Testis (tissue), 3 donors: ENCODE data around the gene KCTD1. TPM values are rescaled to one million over a fixed set of nuclear protein-coding genes. Genes with fewer than 3 reads are reported as not detected.

Experiments used
- DNase-seq: peaks from one replicate; pipeline ENCODE4 v3.0.0-alpha.2; 2019
- H3K27ac ChIP-seq, 2 donors: fragments of 200-600 bp; sonication (generic); one replicate each; pipeline ENCODE4 v1.5.1; 2019
- H3K27me3 ChIP-seq: fragments of 200-600 bp; sonication (generic); one replicate; pipeline ENCODE4 v1.5.1; 2019
- H3K36me3 ChIP-seq: fragments of 200-600 bp; sonication (generic); one replicate; pipeline ENCODE4 v1.5.1; 2017; ENCODE audit warnings: low read depth; ENCODE audit errors: missing control alignments
- H3K4me1 ChIP-seq: fragments of 200-600 bp; sonication (generic); one replicate; pipeline ENCODE4 v1.5.1; 2019
- H3K4me3 ChIP-seq, 2 donors: fragments of 200-600 bp; sonication (generic); one replicate each; pipeline ENCODE4 v1.5.1; 2017 to 2019
- H3K9me3 ChIP-seq: fragments of 200-600 bp; sonication (generic); one replicate; pipeline ENCODE4 v1.5.1; 2017
- POLR2A ChIP-seq: fragments of 450-650 bp; IDR thresholded peaks from one replicate; pipeline ENCODE4 v1.6.1; 2017; ENCODE audit warnings: antibody characterized with exemption, mild to moderate bottlenecking, moderate library complexity
- WGBS, 2 donors: methylation state at CpG; one replicate each; pipeline ENCODE4 v1.1.5; 2018; 5-methylcytosine and 5-hydroxymethylcytosine counted together
- intact Hi-C: fragments of 100-400 bp; cut with DNase I; formaldehyde crosslinking; loops from one replicate; pipeline ENCODE4 v1.15.1; 2023; ENCODE audit warnings: low total_unique reads
- polyA plus RNA-seq: library from polyadenylated mRNA; stranded (reverse); fragments of 350-450 nt; fragmentation: Illumina TruSeq; extraction: RNeasy Lipid Tissue Mini Kit (QIAGEN cat#74804); gene quantifications from one replicate; pipeline ENCODE4 v1.2.3, GENCODE V29; 2014; ENCODE audit warnings: low read depth, low replicate concordance; ENCODE audit not compliant: insufficient read depth
- total RNA-seq, 2 donors: library from RNA; depleted of rRNA; stranded (reverse); fragments of >200 nt; gene quantifications; one replicate each; pipeline ENCODE4 v1.2.3, GENCODE V29; 2016
- TF ChIP-seq, protein P1 (sequence below), 3 experiments: fragments of 450-650 bp in 2 of 3; fragments of 200-600 bp in 1 of 3; sonication (generic) in 1 of 3; IDR thresholded peaks; one replicate each; pipeline ENCODE4 v1.5.1; 2016 to 2019; ENCODE audit warnings: antibody characterized with exemption in 3 of 3, mild to moderate bottlenecking in 2 of 3, moderate library complexity in 1 of 3

The KCTD1 gene
- total and polyA plus RNA-seq, 3 donors from 2014 or later: 13.1 to 19.9 (median 19.6) TPM

DNA sequence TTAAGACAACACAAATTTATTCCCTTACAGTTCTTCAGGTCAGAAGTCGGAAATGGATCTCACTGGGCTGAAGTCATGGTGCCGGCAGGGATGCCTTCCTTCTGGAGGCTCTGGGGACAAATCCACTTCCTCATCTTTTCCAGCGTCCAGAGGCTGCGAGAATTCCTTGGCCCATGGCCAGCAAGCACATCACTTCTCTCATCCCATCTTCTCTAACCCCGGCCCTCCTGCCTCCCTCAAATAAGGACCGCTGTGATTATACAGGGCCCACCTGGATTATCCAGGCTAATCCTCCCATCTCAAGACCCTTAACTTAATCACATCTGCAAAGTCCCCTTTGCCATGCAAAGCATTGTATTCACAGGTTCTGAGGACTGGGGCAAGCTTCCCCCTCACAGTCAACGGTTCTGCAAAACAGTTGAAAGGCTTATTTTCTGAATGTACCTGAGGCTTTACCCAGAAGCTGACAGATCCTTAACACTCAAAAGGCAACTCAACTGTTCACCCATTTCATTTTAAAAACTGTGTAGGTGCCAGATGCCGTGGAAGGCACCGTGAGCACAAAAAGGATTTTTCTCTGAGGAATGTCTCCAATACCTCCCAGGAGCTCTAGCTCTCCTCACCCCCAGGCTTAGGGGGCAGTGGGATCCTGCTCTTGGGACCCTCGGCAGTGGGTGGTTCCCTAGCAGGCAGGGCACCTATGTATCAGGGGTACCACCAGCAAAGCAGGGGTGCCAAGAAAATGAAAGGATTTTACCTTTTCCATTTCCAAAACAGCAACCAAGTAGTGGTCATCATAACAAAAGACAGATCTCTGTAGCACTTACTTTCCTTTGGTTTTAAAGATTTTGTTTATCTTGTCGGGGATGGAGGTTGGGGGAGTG lies 84.0 kb downstream of the KCTD1 start:
- no peak overlapping the region for H3K4me3 ChIP-seq
- H3K36me3 ChIP-seq: no peaks in the 10 kb centered on the region
- DNase-seq: no peak
- 88 to 89% methylated on average over 11 of the region's 11 CpGs for WGBS, 2 donors
- H3K4me1 ChIP-seq: peaks cover 5% of the 10 kb centered on the region
- intact Hi-C loops: no loop called here
- TF ChIP-seq, protein P1, sequence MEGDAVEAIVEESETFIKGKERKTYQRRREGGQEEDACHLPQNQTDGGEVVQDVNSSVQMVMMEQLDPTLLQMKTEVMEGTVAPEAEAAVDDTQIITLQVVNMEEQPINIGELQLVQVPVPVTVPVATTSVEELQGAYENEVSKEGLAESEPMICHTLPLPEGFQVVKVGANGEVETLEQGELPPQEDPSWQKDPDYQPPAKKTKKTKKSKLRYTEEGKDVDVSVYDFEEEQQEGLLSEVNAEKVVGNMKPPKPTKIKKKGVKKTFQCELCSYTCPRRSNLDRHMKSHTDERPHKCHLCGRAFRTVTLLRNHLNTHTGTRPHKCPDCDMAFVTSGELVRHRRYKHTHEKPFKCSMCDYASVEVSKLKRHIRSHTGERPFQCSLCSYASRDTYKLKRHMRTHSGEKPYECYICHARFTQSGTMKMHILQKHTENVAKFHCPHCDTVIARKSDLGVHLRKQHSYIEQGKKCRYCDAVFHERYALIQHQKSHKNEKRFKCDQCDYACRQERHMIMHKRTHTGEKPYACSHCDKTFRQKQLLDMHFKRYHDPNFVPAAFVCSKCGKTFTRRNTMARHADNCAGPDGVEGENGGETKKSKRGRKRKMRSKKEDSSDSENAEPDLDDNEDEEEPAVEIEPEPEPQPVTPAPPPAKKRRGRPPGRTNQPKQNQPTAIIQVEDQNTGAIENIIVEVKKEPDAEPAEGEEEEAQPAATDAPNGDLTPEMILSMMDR (IDR thresholded peaks at IDR 0.05): no peak
- no peak for TF ChIP-seq POLR2A
- no peaks in the 10 kb centered on the region for H3K9me3 ChIP-seq
- H3K27me3 ChIP-seq: no peaks in the 10 kb centered on the region
- no peak overlapping the region for H3K27ac ChIP-seq

DNA sequence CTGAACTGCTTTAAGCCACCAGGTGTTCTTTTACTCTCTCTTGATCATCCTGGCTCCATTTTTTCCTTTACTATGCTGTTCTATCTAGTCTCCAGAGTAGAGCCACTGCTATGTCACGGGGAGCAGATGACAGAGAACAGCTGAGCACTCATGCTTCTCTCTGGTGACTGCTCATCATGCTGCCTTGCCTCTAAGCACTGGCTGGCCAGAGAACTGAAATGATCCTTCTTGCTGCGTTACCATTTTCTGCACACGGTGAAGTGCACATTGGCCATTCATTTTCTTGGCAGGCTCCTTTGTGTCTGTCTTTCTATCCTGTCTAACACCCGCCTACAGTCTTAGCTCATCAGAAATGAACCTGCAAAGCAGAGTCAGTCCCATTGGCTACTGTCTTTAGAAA lies 86.0 kb downstream of the KCTD1 start:
- no peaks in the 10 kb centered on the region for H3K27me3 ChIP-seq
- H3K4me1 ChIP-seq: peaks cover 5% of the 10 kb centered on the region
- 93 to 98% methylated on average over 4 of the region's 4 CpGs for WGBS, 2 donors
- no peak overlapping the region for H3K4me3 ChIP-seq
- no peak for DNase-seq
- intact Hi-C loops: no loop called here
- no peaks in the 10 kb centered on the region for H3K9me3 ChIP-seq
- H3K36me3 ChIP-seq: no peaks in the 10 kb centered on the region
- H3K27ac ChIP-seq: no peak overlapping the region
- TF ChIP-seq, protein P1 (IDR thresholded peaks at IDR 0.05): no peak
- TF ChIP-seq POLR2A: no peak

DNA sequence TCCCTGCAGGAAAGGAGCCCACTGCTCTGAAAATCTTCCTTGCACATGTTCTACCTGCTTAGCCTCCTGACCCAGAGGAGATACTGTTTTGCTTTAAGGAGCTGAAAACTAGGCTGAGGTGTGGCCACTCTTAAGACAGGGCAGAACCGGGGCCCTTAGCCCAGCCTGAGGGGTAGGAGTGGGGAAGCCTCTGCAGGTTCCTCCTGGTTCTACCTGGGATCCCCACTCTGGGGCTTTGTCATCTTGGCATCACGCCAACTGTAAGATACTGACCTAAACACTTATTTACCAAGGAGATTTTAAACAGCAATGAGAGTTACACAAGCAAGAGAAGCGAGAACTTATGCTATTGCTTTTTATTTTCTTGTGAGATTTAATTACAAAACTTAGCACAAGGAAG lies 86.9 kb downstream of the KCTD1 start:
- 75 to 82% methylated on average over 3 of the region's 3 CpGs for WGBS, 2 donors

DNA sequence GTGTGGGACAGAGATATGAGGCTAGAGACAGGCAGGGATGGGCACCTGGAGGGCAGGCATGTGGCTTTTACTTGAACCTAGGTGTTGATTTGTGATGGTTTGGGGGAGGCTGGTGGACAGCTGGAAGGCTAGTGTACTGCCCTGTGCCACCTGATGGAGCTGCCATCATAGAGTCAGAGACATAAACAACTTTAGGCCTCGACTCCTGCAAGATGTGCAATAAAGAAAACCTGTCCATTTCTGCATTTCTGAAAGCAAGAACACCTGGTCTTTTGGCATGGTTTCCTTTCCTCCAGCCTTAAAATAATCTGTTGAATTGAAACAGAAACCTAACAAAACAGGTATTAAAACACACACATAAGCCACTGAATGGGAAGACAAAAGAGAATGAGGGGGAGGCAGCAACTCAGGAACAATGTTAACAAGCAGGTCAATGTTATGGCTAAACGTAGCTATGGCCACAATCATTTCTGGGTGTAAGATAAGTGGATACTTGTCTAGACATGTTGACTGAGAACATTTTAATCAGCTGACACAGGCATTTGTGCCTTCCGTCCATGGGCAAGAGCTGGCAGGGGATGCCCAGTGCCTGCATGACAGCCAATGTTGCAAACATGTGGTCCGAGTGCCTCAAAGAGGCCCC lies 87.8 kb downstream of the KCTD1 start:
- intact Hi-C loops: no loop called here
- WGBS, 2 donors: 46 to 47% methylated on average over 4 of the region's 4 CpGs
- Histone ChIP-seq H3K4me1 (peaks cover 5% of the 10 kb centered on the region), H3K4me3 (no peak overlapping the region), H3K27me3 (no peaks in the 10 kb centered on the region), H3K9me3 (no peaks in the 10 kb centered on the region), H3K36me3 (no peaks in the 10 kb centered on the region), H3K27ac (no peak overlapping the region)
- TF ChIP-seq, protein P1 (IDR thresholded peaks at IDR 0.05): no peak
- no peak for TF ChIP-seq POLR2A
- DNase-seq: no peak

More for the DNA sequence above, 86.9 kb downstream of the KCTD1 start:
- no peak for DNase-seq
- Histone ChIP-seq H3K36me3 (no peaks in the 10 kb centered on the region), H3K27me3 (no peaks in the 10 kb centered on the region), H3K4me3 (no peak overlapping the region), H3K9me3 (no peaks in the 10 kb centered on the region), H3K27ac (no peak overlapping the region), H3K4me1 (peaks cover 5% of the 10 kb centered on the region)
- TF ChIP-seq, protein P1 (IDR thresholded peaks at IDR 0.05): no peak
- no peak for TF ChIP-seq POLR2A
- intact Hi-C loops: no loop called here
